Measurements from ENCODE around the gene GRIK2. TPM values are rescaled to one million over a fixed set of nuclear protein-coding genes. Genes with fewer than 3 reads are reported as not detected.

Gene GRIK2
- polyA plus RNA-seq, 1 of the 3 experiments (the other 2 are of a cell fraction), result 0.30 TPM

GRCh38 chr6:101932704-101933103 lies 539.2 kb downstream of the GRIK2 start:
- no peak overlapping the region for H3K9ac ChIP-seq
- no peaks in the 10 kb centered on the region for H3K27me3 ChIP-seq (ENCODE audit: insufficient read depth)
- DNase-seq, result no peak
- peaks cover 0 to 3% of the 10 kb centered on the region in 2 experiments; a peak in 1 of 4 replicates for H3K4me1 ChIP-seq (ENCODE audit: control insufficient read depth in 1 of 2, insufficient read depth in 2 of 2, low read depth in 1 of 2, low read length in 1 of 2)
- TF ChIP-seq EP300 (IDR thresholded peaks at IDR 0.05; ENCODE audit: borderline replicate concordance in 1 of 2, low read depth in 1 of 2, low read length in 1 of 2) (no peak), TCF12 (IDR thresholded peaks at IDR 0.05) (no peak)
- ChIA-PET CTCF (no interaction called here), POLR2A (no interaction called here)
- H3F3A ChIP-seq (replicated peaks; ENCODE audit: insufficient read depth), result no peaks in the 10 kb centered on the region
- 76% methylated on average over 3 of the region's 3 CpGs for WGBS (ENCODE audit: low lambda C conversion rate)
- no peaks in the 10 kb centered on the region for H3K9me2 ChIP-seq
- H2AFZ ChIP-seq (ENCODE audit: low read depth), result no peak overlapping the region
- no peak overlapping the region for H3K27ac ChIP-seq (ENCODE audit: low read depth in 2 of 2, low read length in 1 of 2)
- H3K4me2 ChIP-seq, result no peak overlapping the region
- H4K20me1 ChIP-seq (ENCODE audit: insufficient read depth), result no peaks in the 10 kb centered on the region
- no peaks in the 10 kb centered on the region for H3K36me3 ChIP-seq (replicated peaks in 1 of 2; ENCODE audit: control insufficient read depth in 1 of 2, insufficient read depth in 2 of 2, low read length in 1 of 2)
- H3K79me2 ChIP-seq (ENCODE audit: insufficient read depth), result no peaks in the 10 kb centered on the region
- no peak overlapping the region for H3K4me3 ChIP-seq (ENCODE audit: low read depth in 2 of 2, low read length in 1 of 2)
- H3K9me3 ChIP-seq, result no peaks in the 10 kb centered on the region

GRCh38 chr6:101935732-101936131 lies 542.2 kb downstream of the GRIK2 start:
- DNase-seq, result no peak
- Histone ChIP-seq H3K9me3 (no peaks in the 10 kb centered on the region), H4K20me1 (ENCODE audit: insufficient read depth) (no peaks in the 10 kb centered on the region), H2AFZ (ENCODE audit: low read depth) (no peak overlapping the region), H3K4me1 (ENCODE audit: control insufficient read depth in 1 of 2, insufficient read depth in 2 of 2, low read depth in 1 of 2, low read length in 1 of 2) (peaks cover 0 to 10% of the 10 kb centered on the region in 2 experiments; a peak in 1 of 4 replicates), H3F3A (replicated peaks; ENCODE audit: insufficient read depth) (no peaks in the 10 kb centered on the region), H3K27ac (ENCODE audit: low read depth in 2 of 2, low read length in 1 of 2) (no peak overlapping the region), H3K79me2 (ENCODE audit: insufficient read depth) (no peaks in the 10 kb centered on the region), H3K27me3 (ENCODE audit: insufficient read depth) (no peaks in the 10 kb centered on the region), H3K36me3 (replicated peaks in 1 of 2; ENCODE audit: control insufficient read depth in 1 of 2, insufficient read depth in 2 of 2, low read length in 1 of 2) (no peaks in the 10 kb centered on the region), H3K4me3 (ENCODE audit: low read depth in 2 of 2, low read length in 1 of 2) (no peak overlapping the region), H3K4me2 (no peak overlapping the region), H3K9me2 (no peaks in the 10 kb centered on the region), H3K9ac (no peak overlapping the region)
- WGBS (ENCODE audit: low lambda C conversion rate), result 43% methylated on average over 1 of the region's 1 CpG
- TF ChIP-seq ELF1 (IDR thresholded peaks at IDR 0.05) (no peak), RFX5 (IDR thresholded peaks at IDR 0.05; ENCODE audit: low read length) (no peak), GATA2 (CRISPR knock-in tag; IDR thresholded peaks at IDR 0.05) (no peak), YY1 (IDR thresholded peaks at IDR 0.05; ENCODE audit: low read depth) (no peak), FOXJ3 (CRISPR knock-in tag; IDR thresholded peaks at IDR 0.05) (no peak), RCOR1 (IDR thresholded peaks at IDR 0.05; ENCODE audit: low read length) (no peak), MXI1 (IDR thresholded peaks at IDR 0.05; ENCODE audit: low read depth, low read length) (no peak), CTCF (IDR thresholded peaks at IDR 0.05) (no peak), CHD2 (IDR thresholded peaks at IDR 0.05; ENCODE audit: low read length, partially characterized antibody) (no peak), NFIC (IDR thresholded peaks at IDR 0.05; ENCODE audit: borderline replicate concordance) (no peak), RAD21 (IDR thresholded peaks at IDR 0.05; ENCODE audit: low read length) (no peak), NRF1 (IDR thresholded peaks at IDR 0.05; ENCODE audit: low read depth, low read length) (no peak), EP300 (IDR thresholded peaks at IDR 0.05; ENCODE audit: borderline replicate concordance in 1 of 2, low read depth in 1 of 2, low read length in 1 of 2) (no peak), MAX (IDR thresholded peaks at IDR 0.05; ENCODE audit: low read depth) (no peak), TCF12 (IDR thresholded peaks at IDR 0.05) (no peak), SMC3 (IDR thresholded peaks at IDR 0.05; ENCODE audit: low read depth, low read length) (no peak), FOSL2 (IDR thresholded peaks at IDR 0.05; ENCODE audit: borderline replicate concordance, low read depth) (no peak)
- TF ChIP-seq, protein P1, sequence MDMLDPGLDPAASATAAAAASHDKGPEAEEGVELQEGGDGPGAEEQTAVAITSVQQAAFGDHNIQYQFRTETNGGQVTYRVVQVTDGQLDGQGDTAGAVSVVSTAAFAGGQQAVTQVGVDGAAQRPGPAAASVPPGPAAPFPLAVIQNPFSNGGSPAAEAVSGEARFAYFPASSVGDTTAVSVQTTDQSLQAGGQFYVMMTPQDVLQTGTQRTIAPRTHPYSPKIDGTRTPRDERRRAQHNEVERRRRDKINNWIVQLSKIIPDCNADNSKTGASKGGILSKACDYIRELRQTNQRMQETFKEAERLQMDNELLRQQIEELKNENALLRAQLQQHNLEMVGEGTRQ (IDR thresholded peaks at IDR 0.05; ENCODE audit: borderline replicate concordance, low read depth, low read length), result no peak
- POLR2A ChIA-PET, result no interaction called here
- CTCF ChIA-PET, result interaction anchor here (0.7 kb wide), 1 partner anchor 22 kb away, joined by 3 read pairs; no protein-coding TSS in a partner anchor
